HG03442 (cell line): ENCODE data around the gene ABCC3.

Experiments
- ATAC-seq: cut with Tn5 transposase; IDR thresholded peaks from one replicate; pipeline ENCODE4 v1.9.1; 2021; ENCODE audit warnings: mild to moderate bottlenecking, moderate library complexity; ENCODE audit not compliant: unreplicated experiment

The ABCC3 gene

DNA sequence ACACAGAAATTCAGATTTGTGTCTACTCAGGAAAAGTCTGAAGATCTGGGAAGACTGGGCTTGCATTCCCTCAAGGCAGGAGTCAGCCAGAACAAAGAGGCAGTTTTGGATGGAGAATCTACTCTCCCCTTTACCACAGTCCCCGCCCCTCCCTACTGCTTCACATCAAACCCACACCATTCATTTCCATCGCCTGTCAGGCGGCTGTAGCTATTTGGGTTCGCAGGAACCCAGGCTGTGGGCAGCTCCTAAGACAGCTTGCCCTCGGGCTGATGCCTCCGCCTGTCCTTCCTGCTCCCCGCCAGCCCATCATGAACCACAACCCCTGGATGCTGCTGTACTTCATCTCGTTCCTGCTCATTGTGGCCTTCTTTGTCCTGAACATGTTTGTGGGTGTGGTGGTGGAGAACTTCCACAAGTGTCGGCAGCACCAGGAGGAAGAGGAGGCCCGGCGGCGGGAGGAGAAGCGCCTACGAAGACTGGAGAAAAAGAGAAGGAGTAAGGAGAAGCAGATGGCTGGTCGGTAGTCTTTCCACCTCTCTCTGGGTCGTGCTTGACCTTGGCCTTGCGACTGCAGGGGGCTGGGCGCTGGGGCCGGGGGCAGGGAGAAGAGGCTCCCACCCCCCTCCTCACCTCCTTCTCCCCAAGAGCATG lies 27.0 kb upstream of the ABCC3 start:
- ATAC-seq: no peak

DNA sequence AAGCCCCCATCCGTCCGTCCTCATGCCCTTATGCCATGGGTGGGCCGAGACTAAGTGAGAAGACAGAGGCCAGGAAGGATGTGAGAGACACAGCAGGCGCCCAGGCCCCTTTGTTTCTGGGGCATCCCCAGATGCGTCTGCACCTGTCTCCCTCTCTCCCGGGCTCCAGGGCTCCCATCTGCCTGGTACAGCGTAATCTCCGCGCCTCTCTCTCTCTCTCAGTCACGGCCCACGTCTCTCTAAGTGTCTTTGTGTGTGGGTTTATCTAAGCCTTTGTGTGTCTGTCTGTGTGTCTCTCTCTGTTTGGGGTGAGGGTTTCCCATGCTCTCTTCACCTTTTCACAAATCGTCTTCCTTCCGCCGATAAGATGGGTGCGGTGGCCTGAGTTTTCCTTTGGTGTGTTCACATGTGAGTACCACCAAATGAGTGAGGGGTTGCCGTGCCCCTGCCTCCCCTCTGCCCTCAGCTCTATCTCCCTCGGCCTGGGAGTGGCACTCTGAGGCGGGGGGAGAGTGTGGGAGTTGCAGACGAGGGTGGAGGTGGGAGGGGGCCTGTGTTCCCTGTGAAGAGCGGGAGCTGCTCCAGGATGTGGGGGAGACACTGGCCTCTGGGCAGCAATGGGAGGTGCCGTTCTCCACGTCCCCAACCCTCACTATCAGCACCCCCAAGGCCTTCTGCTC lies 25.8 kb upstream of the ABCC3 start:
- no peak for ATAC-seq

DNA sequence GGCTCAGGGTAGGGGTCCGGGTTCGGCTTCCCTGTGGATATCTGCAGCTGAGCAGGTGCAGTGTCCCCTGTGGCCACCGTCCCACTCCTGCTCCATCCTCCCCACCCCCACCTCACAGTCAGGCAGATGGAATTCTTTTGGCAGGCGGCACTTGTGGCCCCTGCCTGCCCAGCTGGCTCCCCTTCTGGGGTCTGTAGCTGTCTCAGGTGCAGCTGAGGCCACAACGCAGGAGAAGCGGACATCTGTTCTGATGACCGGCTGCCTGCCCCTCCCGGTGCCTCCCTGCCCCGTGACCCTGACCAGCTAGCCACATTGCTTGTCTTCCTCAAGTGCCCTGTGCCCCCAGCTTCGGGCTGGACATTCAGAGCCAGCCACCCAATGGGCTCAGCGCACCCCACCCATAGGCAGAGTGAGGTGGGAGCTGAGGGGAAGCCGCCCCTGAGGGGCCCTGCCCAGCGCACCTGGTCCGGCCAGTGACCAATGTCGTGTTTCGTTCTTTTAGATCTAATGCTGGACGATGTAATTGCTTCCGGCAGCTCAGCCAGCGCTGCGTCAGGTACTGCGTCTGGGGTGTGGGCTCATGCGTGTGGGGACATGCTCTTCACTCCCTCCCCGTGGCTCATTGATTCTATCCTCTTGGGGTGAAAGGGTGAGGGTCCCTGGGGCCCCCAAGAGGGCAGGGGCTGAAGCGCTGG lies 25.2 kb upstream of the ABCC3 start:
- ATAC-seq: no peak

DNA sequence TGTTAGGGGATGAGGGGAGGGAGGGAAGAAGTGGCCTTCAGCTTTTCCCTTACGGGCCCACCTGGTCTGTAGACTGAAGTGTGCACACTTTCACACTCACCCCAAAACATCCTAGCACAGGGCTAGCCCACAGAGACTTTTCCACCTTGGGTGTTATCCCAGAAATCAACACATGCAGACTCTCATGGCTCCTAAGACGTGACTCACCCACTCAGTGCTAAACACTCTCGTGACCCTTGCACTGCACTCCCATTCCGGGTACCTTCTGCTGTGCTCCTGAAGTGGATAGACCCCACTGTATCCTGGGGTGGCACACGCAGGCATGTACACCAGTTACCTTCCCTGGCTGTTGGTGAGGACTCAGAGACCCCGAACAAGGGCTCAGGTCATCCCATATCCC lies 23.0 kb upstream of the ABCC3 start:
- ATAC-seq: no peak

DNA sequence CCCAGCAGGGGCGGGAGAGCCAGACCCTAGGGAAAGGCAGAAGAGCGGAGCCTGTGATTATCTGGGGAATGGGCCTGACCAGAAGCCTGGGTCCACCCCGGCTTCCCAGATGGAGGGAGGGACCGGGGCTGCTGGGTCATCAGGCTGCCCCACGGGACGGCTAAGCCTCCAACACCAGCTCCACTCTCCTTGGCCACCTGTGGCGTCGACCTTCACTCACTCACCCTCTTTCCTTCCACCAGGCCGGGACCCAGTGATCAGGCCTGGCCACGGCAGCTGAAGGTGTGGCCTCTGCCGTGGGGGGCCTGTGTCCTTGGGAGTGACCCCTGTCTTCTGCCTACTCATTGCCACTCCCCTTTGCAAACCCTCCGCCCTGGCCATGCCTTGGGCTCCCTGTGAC lies 22.4 kb upstream of the ABCC3 start:
- ATAC-seq: no peak

DNA sequence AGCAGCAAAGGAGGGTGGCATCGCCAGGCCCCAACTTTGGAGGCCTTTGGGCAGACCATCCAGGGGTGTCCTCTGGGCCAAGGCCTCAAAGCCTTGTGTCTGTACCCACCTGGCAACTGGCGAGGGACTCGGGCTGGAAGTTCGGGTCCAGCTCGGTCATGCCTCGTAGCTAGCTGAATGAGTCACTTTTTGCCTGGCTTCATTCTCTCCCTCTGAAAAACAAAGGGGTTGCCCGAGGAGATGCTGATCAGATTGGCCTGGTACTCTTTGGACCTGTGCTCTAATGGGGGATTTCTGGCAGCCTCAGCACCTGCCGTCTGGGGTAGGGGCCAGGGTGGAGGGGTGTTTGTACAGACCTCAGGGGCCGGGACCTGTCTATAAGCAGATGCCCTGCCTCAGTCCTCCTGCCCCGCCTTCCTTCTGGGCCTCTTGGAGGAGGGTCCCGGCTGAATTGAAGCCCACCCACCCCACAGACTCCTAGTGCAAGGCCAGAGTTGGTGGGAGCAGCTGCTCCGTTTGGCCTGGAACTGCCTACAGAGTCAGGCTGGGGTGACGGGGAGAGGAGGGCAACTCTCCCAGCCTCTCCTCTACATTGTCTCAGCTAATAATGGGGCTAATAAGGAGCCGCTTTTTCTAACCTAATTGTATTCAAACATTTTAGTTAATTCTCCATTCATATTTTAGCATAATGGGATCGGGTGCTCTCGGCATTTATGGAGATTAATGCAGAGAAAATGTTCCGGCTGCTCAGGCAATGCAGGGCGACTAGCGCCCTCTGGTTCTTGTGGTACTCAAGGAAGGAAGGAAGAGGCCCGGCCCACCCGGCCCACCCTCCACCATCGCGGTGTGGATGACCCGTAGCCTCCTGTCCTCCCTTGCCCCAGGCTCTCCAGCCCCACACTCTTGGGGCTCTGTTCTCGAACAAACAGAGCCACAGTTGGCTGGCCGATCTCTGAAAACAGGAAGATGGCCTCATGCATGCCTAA lies 21.4 kb upstream of the ABCC3 start:
- no peak for ATAC-seq

DNA sequence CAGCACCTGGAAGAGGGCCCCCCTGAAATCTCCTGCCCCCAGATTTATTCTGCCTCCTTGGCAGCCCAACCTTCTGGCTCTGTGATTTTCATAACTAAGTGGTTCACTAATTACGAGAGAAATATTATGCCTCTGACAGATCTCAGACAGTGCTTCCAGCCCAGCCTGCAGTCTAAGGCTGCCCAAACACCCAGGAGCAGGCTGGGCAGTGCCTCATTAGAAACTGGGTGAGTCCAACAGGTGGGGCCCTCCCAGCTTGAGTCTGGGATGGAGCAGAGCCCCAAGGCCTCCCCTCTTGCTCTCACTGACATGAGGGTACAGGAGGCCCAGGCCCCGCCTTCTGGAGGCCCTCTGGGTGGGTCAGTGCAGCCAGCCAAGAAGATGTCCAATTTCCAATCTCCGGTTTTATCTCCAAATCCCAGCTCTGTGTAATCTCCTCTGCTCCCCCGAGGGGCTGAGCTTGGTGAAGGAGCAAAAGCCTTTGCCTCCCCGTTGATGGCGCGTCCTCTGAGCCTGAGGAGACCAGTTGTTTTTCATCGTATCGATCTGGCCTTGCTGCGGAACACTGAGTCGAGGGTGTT lies 20.1 kb upstream of the ABCC3 start:
- no peak for ATAC-seq

DNA sequence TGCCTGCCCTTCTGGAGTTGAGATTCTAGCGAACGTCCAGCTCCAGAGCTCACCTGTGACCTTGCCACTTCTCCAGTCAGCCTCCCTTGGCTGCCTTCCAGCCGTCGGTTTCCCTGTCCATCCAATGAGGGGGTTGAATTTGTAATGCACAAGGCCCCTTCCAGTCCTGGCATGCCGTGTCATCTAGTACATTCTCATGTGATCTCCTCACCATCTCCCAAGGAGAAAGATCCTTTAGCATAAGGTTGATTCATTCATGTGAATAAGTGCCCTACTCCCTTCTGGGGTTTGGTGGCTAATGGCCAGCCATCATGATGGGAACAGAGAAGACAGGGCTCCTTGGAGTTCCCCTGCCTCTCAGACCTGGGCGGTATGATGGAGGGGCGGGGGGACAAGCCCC lies 18.9 kb upstream of the ABCC3 start:
- ATAC-seq: no peak

DNA sequence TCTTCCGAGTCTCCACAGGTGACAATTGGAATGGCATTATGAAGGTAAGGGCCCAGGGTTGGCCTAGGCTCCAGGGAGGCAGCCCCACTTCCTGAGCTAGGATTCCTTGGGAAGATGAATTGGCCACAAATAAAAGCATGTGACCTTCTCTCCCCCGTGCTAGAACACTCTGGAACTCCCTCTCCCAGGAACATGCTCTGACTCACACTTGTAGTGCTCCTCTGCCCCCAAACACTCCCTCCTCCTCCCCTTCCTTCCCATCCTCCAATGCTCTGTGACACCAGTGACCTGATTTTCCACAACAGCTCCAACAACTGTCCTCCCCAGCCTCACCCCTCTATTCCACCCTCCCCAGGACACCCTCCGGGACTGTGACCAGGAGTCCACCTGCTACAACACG lies 16.4 kb upstream of the ABCC3 start:
- ATAC-seq: no peak

DNA sequence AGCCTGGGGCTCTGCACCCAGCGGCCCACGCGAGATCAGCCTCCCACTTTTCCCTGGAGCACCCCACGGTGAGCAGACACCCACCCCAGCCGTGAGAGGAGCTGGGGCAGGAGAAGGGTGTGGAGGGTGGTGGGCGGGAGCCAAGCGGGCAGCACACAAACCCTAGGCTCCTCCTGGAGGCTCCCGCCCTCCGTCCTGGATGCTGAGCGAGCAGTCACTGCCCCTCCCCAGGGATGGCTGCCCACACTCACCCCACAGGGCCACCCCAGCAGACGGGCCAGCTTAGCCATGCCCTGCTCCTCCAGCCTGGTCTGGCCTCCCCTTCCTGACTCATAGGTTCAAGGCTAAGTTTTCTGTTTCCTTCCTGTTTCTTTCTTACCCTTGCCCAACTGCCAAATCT lies 15.7 kb upstream of the ABCC3 start:
- ATAC-seq: no peak

DNA sequence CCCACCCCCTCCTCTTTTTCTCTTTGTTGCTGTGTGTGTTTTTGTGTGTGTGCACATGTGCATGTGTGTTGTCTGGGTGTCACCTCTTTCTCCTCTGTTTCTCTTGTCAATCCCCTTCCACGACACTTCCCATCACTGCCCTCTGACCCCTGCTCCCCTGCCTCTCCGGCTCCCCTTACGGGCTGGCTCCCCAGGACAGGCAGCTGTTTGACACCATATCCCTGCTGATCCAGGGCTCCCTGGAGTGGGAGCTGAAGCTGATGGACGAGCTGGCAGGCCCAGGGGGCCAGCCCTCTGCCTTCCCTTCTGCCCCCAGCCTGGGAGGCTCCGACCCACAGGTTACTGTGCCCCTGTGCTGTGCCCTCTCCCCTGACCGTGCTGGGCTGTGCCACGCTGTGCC lies 15.2 kb upstream of the ABCC3 start:
- no peak for ATAC-seq

DNA sequence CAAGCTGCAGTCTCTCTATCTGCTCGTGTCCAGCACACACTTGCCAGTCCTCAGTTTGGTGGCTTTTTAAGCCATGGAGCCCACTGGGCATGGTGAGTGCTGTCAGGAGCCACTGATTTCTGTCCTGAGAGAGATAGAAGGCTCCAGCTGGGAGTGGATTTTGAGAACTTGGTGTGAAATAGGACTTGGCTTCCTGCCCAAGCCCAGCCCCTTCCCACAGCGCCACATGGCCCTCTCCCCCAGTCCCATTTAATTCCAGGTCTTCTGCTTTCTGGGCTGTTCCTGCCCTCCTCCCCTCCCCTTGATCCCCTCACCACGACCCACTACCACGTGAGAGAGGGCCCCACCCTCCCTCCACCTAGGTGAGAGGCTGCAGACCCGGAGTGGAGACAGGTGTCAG lies 14.4 kb upstream of the ABCC3 start:
- ATAC-seq: no peak

DNA sequence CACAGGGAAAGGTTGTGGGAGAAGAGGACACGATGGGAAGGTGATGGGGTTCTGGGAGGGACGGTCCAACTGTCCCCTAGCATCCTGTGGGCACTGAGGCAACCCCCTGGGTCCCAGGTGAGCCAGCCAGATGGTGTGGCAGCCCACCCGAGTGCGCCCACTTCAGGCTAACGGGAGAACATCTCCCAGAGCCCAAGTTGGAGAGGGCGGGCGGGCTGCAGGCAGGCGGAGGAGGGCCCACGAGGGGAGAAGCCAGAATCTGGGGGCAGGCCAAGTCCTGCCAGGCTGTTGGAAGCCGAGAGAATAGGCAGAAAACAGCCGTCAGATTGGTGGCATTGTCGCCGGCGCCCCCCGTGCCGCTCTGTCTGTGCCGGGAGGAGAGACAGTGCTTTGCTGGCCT lies 13.8 kb upstream of the ABCC3 start:
- ATAC-seq: no peak

DNA sequence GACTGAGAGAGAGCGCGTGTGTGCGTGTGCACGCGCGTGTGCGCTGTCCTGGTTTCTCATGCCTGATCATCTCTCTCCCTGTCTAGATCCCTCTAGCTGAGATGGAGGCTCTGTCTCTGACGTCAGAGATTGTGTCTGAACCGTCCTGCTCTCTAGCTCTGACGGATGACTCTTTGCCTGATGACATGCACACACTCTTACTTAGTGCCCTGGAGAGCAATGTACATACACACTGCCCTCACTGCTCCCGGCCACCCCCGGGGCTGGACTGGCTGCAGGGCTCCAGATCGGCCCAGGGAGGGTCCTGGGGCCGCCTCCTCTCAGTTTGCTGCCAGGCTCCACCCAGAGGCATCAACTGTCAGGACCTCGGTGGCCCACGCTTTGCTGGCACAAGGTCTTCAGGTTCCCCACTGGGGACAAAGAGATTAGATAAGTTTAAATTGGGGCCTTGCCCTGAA lies 13.1 kb upstream of the ABCC3 start:
- ATAC-seq: no peak

DNA sequence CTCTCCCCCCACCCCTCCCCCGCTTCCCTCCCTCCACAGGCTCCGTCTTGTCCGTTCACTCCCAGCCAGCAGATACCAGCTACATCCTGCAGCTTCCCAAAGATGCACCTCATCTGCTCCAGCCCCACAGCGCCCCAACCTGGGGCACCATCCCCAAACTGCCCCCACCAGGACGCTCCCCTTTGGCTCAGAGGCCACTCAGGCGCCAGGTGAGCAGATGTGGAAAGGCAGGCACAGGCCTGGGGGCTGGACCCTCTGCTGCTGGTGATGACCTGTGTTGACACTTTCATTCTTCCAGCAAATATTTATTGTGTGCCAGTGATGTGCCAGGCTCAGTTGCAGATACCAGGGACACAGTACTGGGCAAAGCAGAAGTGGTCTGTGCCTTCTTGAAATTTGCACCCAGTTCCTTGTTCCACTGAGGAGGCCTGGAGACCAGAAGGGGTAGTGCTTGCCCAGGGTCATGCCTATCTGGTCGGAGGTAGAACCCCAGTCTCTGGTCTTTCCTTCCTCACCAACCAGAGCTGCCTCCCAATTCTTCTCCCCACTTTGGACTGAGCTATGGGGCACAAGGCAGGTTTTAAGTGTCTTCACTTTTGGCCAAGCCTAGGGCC lies 10.3 kb upstream of the ABCC3 start:
- no peak for ATAC-seq

DNA sequence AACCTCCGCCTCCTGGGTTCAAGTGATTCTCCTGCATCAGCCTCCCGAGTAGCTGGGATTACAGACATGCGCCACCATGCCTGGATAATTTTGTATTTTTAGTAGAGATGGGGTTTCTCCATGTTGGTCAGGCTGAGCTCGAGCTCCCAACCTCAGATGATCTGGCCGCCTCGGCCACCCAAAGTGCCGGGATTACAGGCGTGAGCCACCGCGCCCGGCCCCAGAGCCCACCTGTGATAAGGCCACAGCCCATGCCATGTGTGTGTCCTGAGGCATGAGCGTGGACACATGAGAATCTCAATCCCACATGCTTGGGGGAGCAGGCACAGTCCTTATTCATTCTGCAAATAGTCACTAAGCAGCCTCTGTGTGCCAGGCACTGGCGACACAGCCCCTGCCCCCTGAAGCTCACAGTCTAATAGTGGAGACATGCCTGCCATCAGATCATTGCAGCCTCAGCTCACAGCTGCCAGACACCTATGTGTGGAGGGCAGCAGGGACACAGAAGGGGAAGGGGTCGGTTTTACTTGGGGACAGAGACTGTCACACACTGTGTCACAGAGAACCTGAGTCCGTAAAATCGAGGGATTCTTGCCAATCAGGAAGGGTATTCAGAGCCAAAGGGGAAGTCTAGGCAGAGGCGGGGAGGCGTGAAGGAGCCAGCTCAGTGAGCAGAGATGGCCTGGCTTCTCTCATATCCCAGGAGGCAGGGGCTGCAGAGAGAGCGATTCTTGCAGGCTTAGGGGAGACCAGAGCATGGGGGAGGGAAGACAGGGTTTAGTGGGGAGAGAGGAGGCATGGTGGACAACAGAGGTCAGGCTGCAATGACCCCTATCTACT lies 9.4 kb upstream of the ABCC3 start:
- no peak for ATAC-seq

DNA sequence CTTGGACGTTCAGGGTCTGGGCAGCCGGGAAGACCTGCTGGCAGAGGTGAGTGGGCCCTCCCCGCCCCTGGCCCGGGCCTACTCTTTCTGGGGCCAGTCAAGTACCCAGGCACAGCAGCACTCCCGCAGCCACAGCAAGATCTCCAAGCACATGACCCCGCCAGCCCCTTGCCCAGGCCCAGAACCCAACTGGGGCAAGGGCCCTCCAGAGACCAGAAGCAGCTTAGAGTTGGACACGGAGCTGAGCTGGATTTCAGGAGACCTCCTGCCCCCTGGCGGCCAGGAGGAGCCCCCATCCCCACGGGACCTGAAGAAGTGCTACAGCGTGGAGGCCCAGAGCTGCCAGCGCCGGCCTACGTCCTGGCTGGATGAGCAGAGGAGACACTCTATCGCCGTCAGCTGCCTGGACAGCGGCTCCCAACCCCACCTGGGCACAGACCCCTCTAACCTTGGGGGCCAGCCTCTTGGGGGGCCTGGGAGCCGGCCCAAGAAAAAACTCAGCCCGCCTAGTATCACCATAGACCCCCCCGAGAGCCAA lies 8.6 kb upstream of the ABCC3 start:
- ATAC-seq: peak; percentile 47

DNA sequence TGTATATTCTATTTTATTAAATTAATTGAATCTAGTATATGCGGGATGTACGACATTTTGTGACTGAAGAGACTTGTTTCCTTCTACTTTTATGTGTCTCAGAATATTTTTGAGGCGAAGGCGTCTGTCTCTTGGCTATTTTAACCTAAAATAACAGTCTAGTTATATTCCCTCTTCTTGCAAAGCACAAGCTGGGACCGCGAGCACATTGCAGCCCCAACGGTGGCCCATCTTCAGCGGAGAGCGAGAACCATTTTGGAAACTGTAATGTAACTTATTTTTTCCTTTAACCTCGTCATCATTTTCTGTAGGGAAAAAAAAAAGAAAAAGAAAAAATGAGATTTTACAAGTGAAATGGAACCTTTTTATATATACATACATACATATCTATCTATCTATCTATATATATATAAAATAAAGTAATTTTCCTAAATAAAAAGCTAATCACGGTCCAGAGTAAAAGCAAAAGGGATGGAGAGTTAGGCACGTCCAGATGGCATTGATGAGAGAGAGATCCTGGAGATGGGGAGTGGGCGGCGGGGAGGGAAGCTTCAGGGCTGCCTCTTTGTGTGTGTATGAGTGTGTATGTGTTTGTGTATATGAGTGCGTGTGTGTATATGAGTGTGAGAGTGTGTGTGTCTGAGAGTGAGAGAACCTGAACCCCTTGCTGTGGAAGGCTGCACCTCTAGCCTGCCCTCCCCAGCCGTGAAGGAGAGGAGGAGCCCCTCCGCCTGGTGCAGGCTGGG lies 7.5 kb upstream of the ABCC3 start:
- ATAC-seq: no peak
